ENCODE results near the gene KMT2D. TPM values are rescaled to one million over a fixed set of nuclear protein-coding genes. Genes with fewer than 3 reads are reported as not detected.

Gene KMT2D
- polyA plus RNA-seq, 1 of the 3 experiments (the other 2 are of a cell fraction): 30.5 TPM

DNA sequence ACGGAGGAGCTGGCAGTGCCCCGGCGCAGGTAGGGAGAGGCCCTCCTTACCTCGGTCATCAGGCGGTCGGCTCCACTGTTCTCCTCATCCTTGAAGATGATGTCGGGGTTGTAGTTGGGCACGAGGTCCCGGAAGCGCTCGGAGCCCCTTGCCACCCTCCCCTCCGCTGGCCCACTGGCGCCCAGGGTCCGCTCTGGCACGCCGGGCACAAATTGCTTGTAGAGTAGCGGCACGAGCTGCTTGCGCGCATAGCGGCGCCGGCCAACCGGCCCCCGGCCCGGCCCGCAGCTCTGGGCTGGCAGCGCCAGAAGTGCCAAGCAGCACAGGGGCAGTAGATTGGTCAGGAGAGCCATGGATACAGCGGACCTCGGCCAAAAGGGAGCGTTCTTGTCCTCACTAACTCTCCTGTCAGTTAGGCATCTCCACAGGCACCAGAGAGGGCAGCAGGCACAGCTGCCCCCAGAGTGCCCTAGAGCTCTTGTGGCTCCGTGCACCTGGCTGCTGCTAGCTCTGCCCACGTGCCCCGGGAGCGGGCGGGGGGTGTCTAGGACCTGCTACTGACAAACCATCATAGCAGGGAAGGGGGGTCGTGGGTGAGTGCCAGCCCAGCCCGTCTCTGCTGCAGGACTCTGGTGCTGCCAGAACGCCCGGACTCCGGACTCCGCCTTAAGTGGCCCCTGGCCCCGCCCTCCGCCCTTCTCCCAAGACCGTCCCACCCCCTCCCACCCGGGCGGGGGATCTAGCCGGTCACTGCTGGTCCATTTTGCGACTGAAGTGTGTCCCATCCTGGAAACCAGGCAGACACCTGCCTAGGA lies 33.8 kb upstream of the KMT2D start, which contains the start of gene DHH:
DHH (minus strand) TSS at position 642 of the 815 bp plus-strand sequence; CDS start at position 353, 289 bp downstream.
- H2AFZ ChIP-seq (ENCODE audit: low read depth): no peak within 1 kb of the TSS
- peak within 1 kb of the TSS; percentile 69 for H3K4me2 ChIP-seq
- no peak within 1 kb of the TSS for H3K9ac ChIP-seq
- CTCF ChIA-PET: interaction anchor here (0.6 to 25.0 kb wide), 11 partner anchors 11 to 418 kb away, joined by 3 to 315 read pairs (median 8); partner anchors contain the start of genes DDX23, LMBR1L, RHEBL1 and TUBA1B
- H3K79me2 ChIP-seq (ENCODE audit: insufficient read depth): no peaks in the 10 kb centered on the region
- 28% methylated on average over 23 of the region's 49 CpGs for WGBS (ENCODE audit: low lambda C conversion rate)
- H3K27me3 ChIP-seq (ENCODE audit: insufficient read depth): peaks cover 12% of the 10 kb centered on the region; the same call in 1 of the 2 replicates
- peaks cover 0 to 28% of the 10 kb centered on the region in 2 experiments; a peak in 1 of 4 replicates for H3K4me1 ChIP-seq (ENCODE audit: control insufficient read depth in 1 of 2, insufficient read depth in 2 of 2, low read depth in 1 of 2, low read length in 1 of 2)
- no peak for TF ChIP-seq JUND (IDR thresholded peaks at IDR 0.05)
- TF ChIP-seq USF1 (IDR thresholded peaks at IDR 0.05; ENCODE audit: borderline replicate concordance, low read depth): peak; percentile 37; the same call in 1 of the 2 replicates
- no peak for TF ChIP-seq POLR2AphosphoS5 (IDR thresholded peaks at IDR 0.05; ENCODE audit: low read depth, low read length)
- TF ChIP-seq, protein P1, sequence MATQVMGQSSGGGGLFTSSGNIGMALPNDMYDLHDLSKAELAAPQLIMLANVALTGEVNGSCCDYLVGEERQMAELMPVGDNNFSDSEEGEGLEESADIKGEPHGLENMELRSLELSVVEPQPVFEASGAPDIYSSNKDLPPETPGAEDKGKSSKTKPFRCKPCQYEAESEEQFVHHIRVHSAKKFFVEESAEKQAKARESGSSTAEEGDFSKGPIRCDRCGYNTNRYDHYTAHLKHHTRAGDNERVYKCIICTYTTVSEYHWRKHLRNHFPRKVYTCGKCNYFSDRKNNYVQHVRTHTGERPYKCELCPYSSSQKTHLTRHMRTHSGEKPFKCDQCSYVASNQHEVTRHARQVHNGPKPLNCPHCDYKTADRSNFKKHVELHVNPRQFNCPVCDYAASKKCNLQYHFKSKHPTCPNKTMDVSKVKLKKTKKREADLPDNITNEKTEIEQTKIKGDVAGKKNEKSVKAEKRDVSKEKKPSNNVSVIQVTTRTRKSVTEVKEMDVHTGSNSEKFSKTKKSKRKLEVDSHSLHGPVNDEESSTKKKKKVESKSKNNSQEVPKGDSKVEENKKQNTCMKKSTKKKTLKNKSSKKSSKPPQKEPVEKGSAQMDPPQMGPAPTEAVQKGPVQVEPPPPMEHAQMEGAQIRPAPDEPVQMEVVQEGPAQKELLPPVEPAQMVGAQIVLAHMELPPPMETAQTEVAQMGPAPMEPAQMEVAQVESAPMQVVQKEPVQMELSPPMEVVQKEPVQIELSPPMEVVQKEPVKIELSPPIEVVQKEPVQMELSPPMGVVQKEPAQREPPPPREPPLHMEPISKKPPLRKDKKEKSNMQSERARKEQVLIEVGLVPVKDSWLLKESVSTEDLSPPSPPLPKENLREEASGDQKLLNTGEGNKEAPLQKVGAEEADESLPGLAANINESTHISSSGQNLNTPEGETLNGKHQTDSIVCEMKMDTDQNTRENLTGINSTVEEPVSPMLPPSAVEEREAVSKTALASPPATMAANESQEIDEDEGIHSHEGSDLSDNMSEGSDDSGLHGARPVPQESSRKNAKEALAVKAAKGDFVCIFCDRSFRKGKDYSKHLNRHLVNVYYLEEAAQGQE (IDR thresholded peaks at IDR 0.05; ENCODE audit: low read depth, low read length): no peak
- TF ChIP-seq NRF1 (IDR thresholded peaks at IDR 0.05; ENCODE audit: low read depth, low read length): no peak
- TF ChIP-seq GABPA (IDR thresholded peaks at IDR 0.05; ENCODE audit: low read depth): no peak
- no peak for TF ChIP-seq FOXM1 (IDR thresholded peaks at IDR 0.05; ENCODE audit: low read depth)
- no peak for TF ChIP-seq ELF1 (IDR thresholded peaks at IDR 0.05)
- TF ChIP-seq RCOR1 (IDR thresholded peaks at IDR 0.05; ENCODE audit: low read length): no peak
- TF ChIP-seq MEF2A (IDR thresholded peaks at IDR 0.05; ENCODE audit: borderline replicate concordance, low read depth): no peak
- TF ChIP-seq, protein P2, sequence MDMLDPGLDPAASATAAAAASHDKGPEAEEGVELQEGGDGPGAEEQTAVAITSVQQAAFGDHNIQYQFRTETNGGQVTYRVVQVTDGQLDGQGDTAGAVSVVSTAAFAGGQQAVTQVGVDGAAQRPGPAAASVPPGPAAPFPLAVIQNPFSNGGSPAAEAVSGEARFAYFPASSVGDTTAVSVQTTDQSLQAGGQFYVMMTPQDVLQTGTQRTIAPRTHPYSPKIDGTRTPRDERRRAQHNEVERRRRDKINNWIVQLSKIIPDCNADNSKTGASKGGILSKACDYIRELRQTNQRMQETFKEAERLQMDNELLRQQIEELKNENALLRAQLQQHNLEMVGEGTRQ (IDR thresholded peaks at IDR 0.05; ENCODE audit: borderline replicate concordance, low read depth, low read length): no peak
- no peak for TF ChIP-seq RAD21 (IDR thresholded peaks at IDR 0.05; ENCODE audit: low read length)
- TF ChIP-seq MXI1 (IDR thresholded peaks at IDR 0.05; ENCODE audit: low read depth, low read length): peak; percentile 53
- TF ChIP-seq SMC3 (IDR thresholded peaks at IDR 0.05; ENCODE audit: low read depth, low read length): no peak
- no peak for TF ChIP-seq IRF3 (IDR thresholded peaks at IDR 0.05; ENCODE audit: low read depth, low read length)
- TF ChIP-seq FOXJ3 (CRISPR knock-in tag; IDR thresholded peaks at IDR 0.05): no peak
- H3K27ac ChIP-seq (ENCODE audit: low read depth in 2 of 2, low read length in 1 of 2): no peak within 1 kb of the TSS
- no peaks in the 10 kb centered on the region for H3F3A ChIP-seq (replicated peaks; ENCODE audit: insufficient read depth)
- H3K9me2 ChIP-seq: no peaks in the 10 kb centered on the region
- no peaks in the 10 kb centered on the region for H3K9me3 ChIP-seq
- no peaks in the 10 kb centered on the region for H4K20me1 ChIP-seq (ENCODE audit: insufficient read depth)
- POLR2A ChIA-PET: interaction anchor here (0.9 to 2.6 kb wide), 5 partner anchors 11 to 37 kb away, joined by 4 to 10 read pairs (median 8); partner anchors contain the start of genes RHEBL1 and TUBA1B
- peak within 1 kb of the TSS in 1 of 2 experiments; percentile 37; a peak in 2 of 4 replicates for H3K4me3 ChIP-seq (ENCODE audit: low read depth in 2 of 2, low read length in 1 of 2)
- H3K36me3 ChIP-seq (replicated peaks in 1 of 2; ENCODE audit: control insufficient read depth in 1 of 2, insufficient read depth in 2 of 2, low read length in 1 of 2): peaks cover 8 to 9% of the 10 kb centered on the region in 2 experiments
- DNase-seq: peak; percentile 72

Data from SK-N-SH (cell line).